ENCODE measurements around the gene CALU. TPM values are rescaled to one million over a fixed set of nuclear protein-coding genes. Genes with fewer than 3 reads are reported as not detected.

CALU gene
- polyA plus RNA-seq, 1 donor: 92.5 TPM

DNA sequence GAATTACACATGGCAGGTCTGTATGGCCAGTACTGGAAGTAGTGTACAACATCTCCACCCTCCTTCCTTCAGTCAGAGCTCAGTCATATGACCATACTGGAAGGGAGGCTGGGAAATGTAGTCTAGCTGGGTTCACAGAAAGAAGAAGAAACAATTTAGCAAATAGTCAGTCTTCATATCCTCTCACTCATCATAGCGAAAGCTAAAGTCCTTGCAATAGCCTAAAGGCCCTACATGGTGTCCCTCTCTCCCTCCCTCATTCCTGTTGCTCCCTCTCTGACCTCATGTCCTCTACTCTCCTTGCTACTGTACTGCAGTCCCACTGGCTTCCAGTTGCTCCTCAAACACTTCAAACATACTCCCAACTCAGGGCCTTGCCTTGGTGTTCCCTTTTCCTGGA, 4.3 kb upstream of the CALU start:
- WGBS (ENCODE audit: insufficient coverage, low lambda C conversion rate): no CpG with 5 or more reads among the region's 1 CpG
- DNase-seq: no peak
- H3K36me3 ChIP-seq (ENCODE audit: control insufficient read depth, insufficient read depth, low read length): no peaks in the 10 kb centered on the region
- no peaks in the 10 kb centered on the region for H3K9me3 ChIP-seq (ENCODE audit: control insufficient read depth, low read depth, low read length)
- peaks cover 14% of the 10 kb centered on the region for H3K27me3 ChIP-seq (ENCODE audit: control insufficient read depth, insufficient read depth, low read length)
- H3K4me1 ChIP-seq (ENCODE audit: control insufficient read depth, insufficient read depth, low read length): peaks cover 10% of the 10 kb centered on the region
- H3K27ac ChIP-seq (ENCODE audit: low read length): no peak overlapping the region
- no peak overlapping the region for H3K4me3 ChIP-seq (ENCODE audit: low read length)

DNA sequence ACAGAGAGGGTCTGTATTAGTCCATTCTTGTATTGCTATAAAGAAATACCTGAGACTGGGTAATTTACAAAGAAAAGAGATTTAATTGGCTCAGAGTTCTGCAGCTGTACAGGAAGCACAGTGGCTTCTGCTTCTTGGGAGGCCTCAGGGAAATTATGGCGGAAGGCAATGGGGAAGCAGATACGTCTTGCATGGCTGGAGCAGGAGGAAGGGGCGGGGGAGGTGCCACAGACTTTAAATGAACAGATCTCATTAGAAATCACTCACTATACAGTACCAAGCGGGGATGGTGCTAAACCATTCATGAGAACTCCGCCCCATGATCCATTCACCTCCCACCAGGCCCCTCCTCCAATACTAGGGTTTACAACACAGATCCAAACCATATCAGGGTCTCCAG, 3.7 kb upstream of the CALU start:
- Histone ChIP-seq H3K36me3 (ENCODE audit: control insufficient read depth, insufficient read depth, low read length) (no peaks in the 10 kb centered on the region), H3K4me3 (ENCODE audit: low read length) (no peak overlapping the region), H3K9me3 (ENCODE audit: control insufficient read depth, low read depth, low read length) (no peaks in the 10 kb centered on the region), H3K27me3 (ENCODE audit: control insufficient read depth, insufficient read depth, low read length) (peaks cover 14% of the 10 kb centered on the region), H3K4me1 (ENCODE audit: control insufficient read depth, insufficient read depth, low read length) (peaks cover 13% of the 10 kb centered on the region), H3K27ac (ENCODE audit: low read length) (no peak overlapping the region)
- no peak for DNase-seq
- WGBS (ENCODE audit: insufficient coverage, low lambda C conversion rate): no CpG with 5 or more reads among the region's 5 CpGs

DNA sequence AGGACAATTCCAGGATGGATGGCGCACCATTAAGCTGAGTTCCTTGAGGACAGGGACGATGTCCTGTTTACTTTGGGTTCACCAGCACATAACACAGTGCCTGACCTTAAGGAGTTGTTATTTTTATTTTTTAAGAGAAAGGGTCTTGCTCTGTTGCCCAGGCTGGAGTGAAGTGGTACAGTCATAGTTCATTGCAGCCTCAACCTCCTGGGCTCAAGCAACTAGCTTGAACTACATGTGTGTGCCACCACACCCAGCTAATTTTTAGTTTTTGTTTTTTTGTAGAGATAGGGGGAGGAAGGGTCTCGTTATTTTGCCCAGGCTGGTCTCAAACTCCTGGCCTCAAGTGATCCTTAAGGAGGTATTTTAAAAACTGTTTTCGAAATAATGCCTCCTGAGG, 1.7 kb upstream of the CALU start:
- no peak overlapping the region for H3K4me3 ChIP-seq (ENCODE audit: low read length)
- H3K4me1 ChIP-seq (ENCODE audit: control insufficient read depth, insufficient read depth, low read length): peaks cover 19% of the 10 kb centered on the region
- H3K27ac ChIP-seq (ENCODE audit: low read length): peak overlapping the region; percentile 88
- 100% methylated on average over 1 of the region's 4 CpGs for WGBS (ENCODE audit: insufficient coverage, low lambda C conversion rate)
- DNase-seq: no peak
- no peaks in the 10 kb centered on the region for H3K9me3 ChIP-seq (ENCODE audit: control insufficient read depth, low read depth, low read length)
- no peaks in the 10 kb centered on the region for H3K36me3 ChIP-seq (ENCODE audit: control insufficient read depth, insufficient read depth, low read length)
- H3K27me3 ChIP-seq (ENCODE audit: control insufficient read depth, insufficient read depth, low read length): peaks cover 10% of the 10 kb centered on the region

DNA sequence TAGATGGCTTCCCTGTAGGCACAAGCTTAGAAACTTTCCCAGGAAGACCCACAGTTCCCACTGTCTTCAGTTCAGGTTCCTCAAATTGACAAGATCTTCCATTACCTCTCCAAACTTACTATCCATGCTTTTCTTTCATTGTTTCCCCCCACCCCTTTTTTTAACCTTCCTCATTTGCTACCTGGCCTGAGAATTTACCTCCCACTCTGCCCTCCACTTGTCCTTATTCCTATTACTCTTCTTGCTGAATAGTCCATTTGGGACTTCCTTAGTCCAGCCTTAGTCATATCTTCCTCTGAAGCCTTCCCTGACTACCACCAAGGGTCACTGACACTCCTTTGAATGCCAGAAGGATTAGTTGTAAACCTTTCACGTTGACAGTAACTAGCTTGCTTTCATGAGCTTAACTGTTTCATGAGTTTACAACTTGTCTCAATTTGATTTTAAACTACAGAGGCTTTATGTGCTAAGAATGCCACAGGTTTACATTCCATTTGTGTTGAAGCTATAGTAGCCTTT, 1.2 kb upstream of the CALU start:
- H3K4me1 ChIP-seq (ENCODE audit: control insufficient read depth, insufficient read depth, low read length): peaks cover 19% of the 10 kb centered on the region
- H3K4me3 ChIP-seq (ENCODE audit: low read length): no peak overlapping the region
- peak; percentile 44 to 61 for DNase-seq
- H3K27ac ChIP-seq (ENCODE audit: low read length): peak overlapping the region; percentile 88
- H3K27me3 ChIP-seq (ENCODE audit: control insufficient read depth, insufficient read depth, low read length): peaks cover 6% of the 10 kb centered on the region
- no peaks in the 10 kb centered on the region for H3K9me3 ChIP-seq (ENCODE audit: control insufficient read depth, low read depth, low read length)
- no CpG with 5 or more reads among the region's 1 CpG for WGBS (ENCODE audit: insufficient coverage, low lambda C conversion rate)
- H3K36me3 ChIP-seq (ENCODE audit: control insufficient read depth, insufficient read depth, low read length): no peaks in the 10 kb centered on the region

DNA sequence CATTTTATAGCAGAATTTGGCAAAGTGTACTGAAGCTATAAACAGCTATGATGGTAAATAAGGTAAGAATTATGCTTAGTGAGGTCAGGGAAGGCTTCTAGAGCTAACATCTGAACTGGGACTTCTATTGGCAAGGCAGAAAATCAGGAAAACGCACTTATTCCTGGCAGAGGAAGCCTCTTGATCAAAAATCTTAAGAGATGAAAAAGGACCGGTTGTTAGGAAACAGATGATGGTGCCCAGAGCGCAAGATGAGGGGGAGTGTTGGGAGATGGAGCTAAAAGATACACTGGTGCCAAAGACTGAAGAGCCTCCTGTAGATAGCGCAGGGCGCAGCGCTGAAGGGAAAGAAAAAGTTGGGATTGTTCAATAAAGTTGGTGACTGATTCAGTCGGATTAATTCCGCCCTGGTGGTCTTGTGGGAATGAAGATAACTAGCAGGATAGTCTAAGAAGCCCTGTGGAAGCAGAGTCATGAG, 550 bp upstream of the CALU start:
- peak overlapping the region; percentile 97 for H3K4me3 ChIP-seq (ENCODE audit: low read length)
- no peak for DNase-seq

DNA sequence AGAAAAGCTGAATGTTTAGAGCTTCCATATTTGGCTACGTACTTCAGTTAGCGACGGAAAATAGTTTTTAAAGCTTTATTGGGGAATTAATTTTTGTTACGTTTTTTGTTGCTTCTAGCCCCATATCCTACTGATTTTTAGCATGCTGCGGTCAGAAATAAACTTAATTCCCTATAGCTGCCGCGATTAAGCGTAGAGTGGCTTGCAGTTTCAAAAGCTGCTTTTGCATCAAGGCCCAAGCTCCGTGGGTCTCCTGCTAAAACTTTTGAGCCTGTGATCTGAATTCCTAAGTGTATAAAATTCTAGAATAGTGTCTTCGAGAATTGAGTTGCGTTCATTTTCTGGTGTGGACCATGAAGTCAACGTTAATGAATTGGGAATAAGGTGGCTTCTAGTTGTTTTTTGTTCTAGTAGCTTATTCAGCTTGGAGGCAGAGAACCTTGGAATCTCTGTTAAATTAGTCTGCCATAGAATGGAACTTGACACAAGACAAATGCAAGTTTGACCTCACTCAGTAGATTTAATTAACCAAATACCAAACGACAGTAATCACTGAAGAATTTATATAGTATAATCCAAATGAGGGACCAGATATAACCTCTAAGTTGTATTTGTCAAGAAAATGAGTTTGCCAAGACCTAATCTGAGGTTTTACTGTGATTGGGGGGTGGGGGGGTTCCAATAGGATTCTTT, 977 bp downstream of the CALU start:
- no peaks in the 10 kb centered on the region for H3K9me3 ChIP-seq (ENCODE audit: control insufficient read depth, low read depth, low read length)
- no peaks in the 10 kb centered on the region for H3K36me3 ChIP-seq (ENCODE audit: control insufficient read depth, insufficient read depth, low read length)
- H3K4me1 ChIP-seq (ENCODE audit: control insufficient read depth, insufficient read depth, low read length): peaks cover 19% of the 10 kb centered on the region
- peak overlapping the region; percentile 88 for H3K27ac ChIP-seq (ENCODE audit: low read length)
- DNase-seq: no peak
- WGBS (ENCODE audit: insufficient coverage, low lambda C conversion rate): 13% methylated on average over 3 of the region's 13 CpGs
- no peaks in the 10 kb centered on the region for H3K27me3 ChIP-seq (ENCODE audit: control insufficient read depth, insufficient read depth, low read length)
- H3K4me3 ChIP-seq (ENCODE audit: low read length): peak overlapping the region; percentile 97

More for the DNA sequence above, 550 bp upstream of the CALU start:
- no peaks in the 10 kb centered on the region for H3K9me3 ChIP-seq (ENCODE audit: control insufficient read depth, low read depth, low read length)
- 0% methylated on average over 1 of the region's 8 CpGs for WGBS (ENCODE audit: insufficient coverage, low lambda C conversion rate)
- peaks cover 19% of the 10 kb centered on the region for H3K4me1 ChIP-seq (ENCODE audit: control insufficient read depth, insufficient read depth, low read length)
- peak overlapping the region; percentile 88 for H3K27ac ChIP-seq (ENCODE audit: low read length)
- peaks cover 2% of the 10 kb centered on the region for H3K27me3 ChIP-seq (ENCODE audit: control insufficient read depth, insufficient read depth, low read length)
- no peaks in the 10 kb centered on the region for H3K36me3 ChIP-seq (ENCODE audit: control insufficient read depth, insufficient read depth, low read length)

DNA sequence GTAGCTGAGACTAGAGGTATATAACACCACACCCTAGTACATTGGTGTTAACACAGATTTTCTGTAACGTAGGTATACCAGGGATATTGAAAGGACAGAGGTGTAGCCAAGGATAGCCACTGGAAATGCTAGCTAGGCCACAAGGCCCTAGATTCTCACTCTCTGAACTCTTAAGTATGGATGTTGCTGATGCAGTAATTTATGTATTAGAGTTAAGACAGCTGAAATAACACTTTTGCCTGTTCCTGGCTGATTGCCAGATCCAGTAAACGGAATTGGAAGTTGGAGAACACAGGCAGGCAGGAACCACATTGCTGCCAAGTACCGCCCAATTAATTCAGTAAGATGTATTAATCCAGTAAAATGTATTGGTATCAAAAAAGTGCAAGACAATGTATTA, 1.8 kb downstream of the CALU start:
- WGBS (ENCODE audit: insufficient coverage, low lambda C conversion rate): 60% methylated on average over 1 of the region's 3 CpGs
- DNase-seq: no peak
- H3K27ac ChIP-seq (ENCODE audit: low read length): no peak overlapping the region
- no peaks in the 10 kb centered on the region for H3K27me3 ChIP-seq (ENCODE audit: control insufficient read depth, insufficient read depth, low read length)
- H3K36me3 ChIP-seq (ENCODE audit: control insufficient read depth, insufficient read depth, low read length): no peaks in the 10 kb centered on the region
- H3K4me3 ChIP-seq (ENCODE audit: low read length): no peak overlapping the region
- no peaks in the 10 kb centered on the region for H3K9me3 ChIP-seq (ENCODE audit: control insufficient read depth, low read depth, low read length)
- H3K4me1 ChIP-seq (ENCODE audit: control insufficient read depth, insufficient read depth, low read length): peaks cover 19% of the 10 kb centered on the region

DNA sequence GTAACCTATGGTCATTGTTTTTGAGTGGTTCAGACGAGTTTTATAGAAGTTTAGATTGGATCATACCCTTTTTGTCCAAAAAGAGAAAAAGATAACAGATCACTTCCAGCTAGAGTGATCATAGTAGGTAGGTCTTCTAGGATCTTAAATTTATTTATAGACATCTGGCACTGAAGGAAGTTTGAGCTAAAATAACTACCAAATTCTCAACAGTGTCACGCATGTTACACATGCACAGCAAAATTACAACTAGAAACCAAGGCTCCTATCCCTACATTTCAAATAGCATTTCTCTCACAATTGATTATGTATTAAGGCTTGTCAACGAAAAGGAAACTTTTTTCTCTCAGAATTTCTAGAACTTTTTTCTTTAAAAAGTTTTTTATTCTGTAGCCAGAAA, 2.3 kb downstream of the CALU start:
- no peaks in the 10 kb centered on the region for H3K36me3 ChIP-seq (ENCODE audit: control insufficient read depth, insufficient read depth, low read length)
- H3K27ac ChIP-seq (ENCODE audit: low read length): no peak overlapping the region
- peaks cover 19% of the 10 kb centered on the region for H3K4me1 ChIP-seq (ENCODE audit: control insufficient read depth, insufficient read depth, low read length)
- no peak overlapping the region for H3K4me3 ChIP-seq (ENCODE audit: low read length)
- H3K9me3 ChIP-seq (ENCODE audit: control insufficient read depth, low read depth, low read length): no peaks in the 10 kb centered on the region
- 66% methylated on average over 2 of the region's 3 CpGs for whole genome bisulfite sequencing (ENCODE audit: insufficient coverage, low lambda C conversion rate)
- DNase-seq: no peak
- H3K27me3 ChIP-seq (ENCODE audit: control insufficient read depth, insufficient read depth, low read length): no peaks in the 10 kb centered on the region

DNA sequence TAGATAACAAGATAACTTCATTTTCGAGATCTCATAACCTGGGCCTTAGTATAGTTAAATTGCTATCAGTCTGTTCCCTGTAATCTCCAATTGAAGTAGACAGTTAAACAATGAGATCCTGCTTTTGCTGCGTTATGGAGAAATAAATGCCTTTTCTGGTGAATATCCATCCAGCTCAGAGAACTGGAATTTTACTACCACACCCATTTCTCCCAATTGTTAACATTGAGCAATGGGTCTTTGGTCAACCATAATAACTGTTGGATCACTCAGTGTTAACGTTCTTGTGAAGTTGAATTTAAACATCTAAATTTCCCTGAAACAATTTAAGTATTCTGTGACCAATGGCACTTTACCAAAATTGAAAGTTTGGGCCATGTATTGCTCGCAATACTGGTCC, 3.0 kb downstream of the CALU start:
- H3K27ac ChIP-seq (ENCODE audit: low read length): no peak overlapping the region
- peaks cover 19% of the 10 kb centered on the region for H3K4me1 ChIP-seq (ENCODE audit: control insufficient read depth, insufficient read depth, low read length)
- WGBS (ENCODE audit: insufficient coverage, low lambda C conversion rate): 100% methylated on average over 1 of the region's 4 CpGs
- H3K36me3 ChIP-seq (ENCODE audit: control insufficient read depth, insufficient read depth, low read length): no peaks in the 10 kb centered on the region
- no peak overlapping the region for H3K4me3 ChIP-seq (ENCODE audit: low read length)
- no peaks in the 10 kb centered on the region for H3K9me3 ChIP-seq (ENCODE audit: control insufficient read depth, low read depth, low read length)
- DNase-seq: no peak
- no peaks in the 10 kb centered on the region for H3K27me3 ChIP-seq (ENCODE audit: control insufficient read depth, insufficient read depth, low read length)

DNA sequence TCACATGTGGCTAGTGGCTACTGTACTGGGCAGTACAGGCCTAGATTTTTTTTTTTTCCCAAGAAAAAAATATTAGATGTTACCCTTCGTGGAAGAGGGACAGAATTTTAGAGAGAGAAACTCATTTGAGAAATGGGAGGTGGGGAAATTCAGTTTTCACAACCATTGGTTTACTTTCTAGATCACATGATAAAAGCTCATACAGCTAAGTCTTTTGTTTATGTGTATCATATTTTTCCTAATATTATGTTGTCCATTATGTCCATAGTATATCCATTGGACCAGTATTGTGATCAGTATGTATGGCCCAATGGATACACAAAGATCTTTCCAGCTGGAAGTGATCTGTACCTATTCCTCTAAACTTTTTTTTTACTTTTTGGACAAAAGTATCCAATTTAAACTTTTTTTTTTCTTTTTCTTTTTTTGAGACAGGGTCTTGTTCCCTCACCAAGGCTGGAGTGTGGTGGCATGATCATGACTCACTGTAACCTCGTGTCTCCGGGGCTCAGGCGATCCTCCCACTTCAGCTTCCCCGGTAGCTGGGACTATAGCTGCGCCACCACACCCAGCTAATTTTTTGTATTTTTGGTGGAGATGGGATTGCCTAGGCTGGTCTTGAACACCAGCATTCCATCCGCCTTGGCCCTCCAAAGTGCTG, 4.1 kb downstream of the CALU start:
- no peaks in the 10 kb centered on the region for H3K27me3 ChIP-seq (ENCODE audit: control insufficient read depth, insufficient read depth, low read length)
- H3K27ac ChIP-seq (ENCODE audit: low read length): no peak overlapping the region
- H3K9me3 ChIP-seq (ENCODE audit: control insufficient read depth, low read depth, low read length): no peaks in the 10 kb centered on the region
- no peak overlapping the region for H3K4me3 ChIP-seq (ENCODE audit: low read length)
- H3K4me1 ChIP-seq (ENCODE audit: control insufficient read depth, insufficient read depth, low read length): peaks cover 15% of the 10 kb centered on the region
- no peaks in the 10 kb centered on the region for H3K36me3 ChIP-seq (ENCODE audit: control insufficient read depth, insufficient read depth, low read length)
- no CpG with 5 or more reads among the region's 7 CpGs for WGBS (ENCODE audit: insufficient coverage, low lambda C conversion rate)
- DNase-seq: no peak
